ENCODE measurements around the gene REG1B.

- no peak for TF ChIP-seq CTCF (IDR thresholded peaks at IDR 0.05)
- no peak for TF ChIP-seq EP300 (IDR thresholded peaks at IDR 0.05)
- TF ChIP-seq POLR2A (IDR thresholded peaks at IDR 0.05), result no peak
These were observed 3.2 kb downstream of the REG1B start for GRCh38 chr2:79084495-79085135.
